Cerebellar cortex (tissue), 1 donor: ENCODE data around the gene GRPR.
"Not testable (repeated sequence)": the region's sequence is repeated elsewhere in the genome, so short reads cannot be mapped to it uniquely, and the experiment has no call there.

ENCODE experiments used
- DNase-seq: peaks from one replicate; pipeline ENCODE4 v3.0.0-alpha.2; 2015; ENCODE audit warnings: low spot score

Gene GRPR

DNA sequence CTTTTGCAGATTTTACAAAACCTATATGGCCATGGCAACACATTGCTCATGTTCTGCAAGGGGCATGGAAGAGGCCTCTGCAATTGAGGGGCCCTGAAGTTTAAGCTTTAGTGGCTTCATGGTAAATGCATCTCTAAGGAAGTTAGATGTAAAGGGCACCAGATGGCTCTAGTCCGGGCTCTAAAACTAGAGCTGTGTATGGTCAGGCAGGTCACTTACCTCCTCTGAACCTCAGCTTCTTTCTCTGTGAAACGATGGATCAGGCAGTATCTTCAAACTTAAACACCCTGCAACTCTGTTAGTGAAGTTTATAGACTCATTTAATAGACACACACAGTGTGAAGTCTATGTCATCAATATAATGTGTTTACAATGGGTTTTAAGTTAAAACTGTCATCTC, 53.9 kb downstream of the GRPR start:
- no peak for DNase-seq

DNA sequence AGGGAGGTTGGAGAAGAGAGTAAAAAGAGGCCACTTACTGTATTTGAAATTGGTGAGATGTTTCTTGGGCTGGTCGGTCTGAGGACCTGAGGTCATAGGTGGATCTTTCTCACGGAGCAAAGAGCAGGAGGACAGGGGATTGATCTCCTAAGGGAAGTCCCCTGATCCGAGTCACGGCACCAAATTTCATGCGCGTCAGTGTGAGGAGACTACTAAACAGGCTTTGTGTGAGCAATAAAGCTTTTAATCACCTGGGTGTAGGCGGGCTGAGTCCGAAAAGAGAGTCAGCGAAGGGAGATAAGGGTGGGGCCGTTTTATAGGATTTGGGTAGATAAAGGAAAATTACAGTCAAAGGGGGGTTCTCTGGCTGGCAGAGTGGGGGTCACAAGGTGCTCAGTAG, 60.5 kb downstream of the GRPR start:
- DNase-seq = not testable (repeated sequence)

DNA sequence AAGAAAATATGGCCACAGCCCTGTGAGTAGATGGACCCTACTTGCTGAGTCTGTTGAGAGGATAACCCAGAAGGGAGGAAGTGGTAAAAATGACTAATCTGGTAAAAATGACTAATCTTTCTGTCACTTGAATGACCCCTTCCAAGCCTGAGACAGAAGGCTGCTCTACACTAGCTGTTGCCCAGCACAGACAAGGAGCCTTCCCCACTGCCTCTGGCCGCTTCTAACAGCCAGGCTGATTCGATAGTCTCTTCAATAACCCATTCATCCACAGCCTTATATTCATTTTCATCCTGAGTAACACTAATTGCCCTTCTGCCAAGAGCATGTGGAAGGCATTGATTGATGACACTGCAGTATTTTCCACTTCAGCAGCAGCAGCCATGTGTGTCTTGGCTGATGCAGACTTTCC, 62.4 kb downstream of the GRPR start:
- no peak for DNase-seq

DNA sequence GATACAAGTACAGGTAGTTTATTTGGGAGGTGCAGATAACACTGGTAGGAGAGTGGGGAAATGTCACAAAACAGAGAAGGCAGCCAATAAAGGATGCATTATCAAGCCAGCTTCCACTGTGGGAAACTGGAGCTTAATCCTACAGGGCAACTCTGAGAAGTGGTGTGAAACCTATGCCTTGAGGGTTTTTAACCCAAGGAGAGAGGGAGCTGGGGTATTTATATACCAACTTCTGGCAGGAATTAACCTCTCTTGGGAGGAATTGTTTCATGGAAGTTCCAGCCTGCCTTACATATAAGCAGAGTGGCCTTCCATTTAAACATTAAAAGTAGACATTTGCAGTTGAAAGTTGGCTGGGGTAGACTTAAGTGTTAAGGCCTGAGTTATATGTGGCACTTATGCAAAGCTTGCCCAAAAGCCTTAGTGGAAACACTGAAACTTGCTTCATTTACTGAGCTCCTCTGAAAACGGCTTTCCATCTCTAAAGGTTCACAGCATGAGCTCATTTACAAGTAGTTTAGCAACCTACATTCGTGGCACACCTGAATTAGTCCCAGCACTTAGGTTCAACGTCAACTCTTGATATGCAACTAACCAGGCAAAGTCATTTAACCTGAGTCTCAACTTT, 63.1 kb downstream of the GRPR start:
- no peak for DNase-seq

DNA sequence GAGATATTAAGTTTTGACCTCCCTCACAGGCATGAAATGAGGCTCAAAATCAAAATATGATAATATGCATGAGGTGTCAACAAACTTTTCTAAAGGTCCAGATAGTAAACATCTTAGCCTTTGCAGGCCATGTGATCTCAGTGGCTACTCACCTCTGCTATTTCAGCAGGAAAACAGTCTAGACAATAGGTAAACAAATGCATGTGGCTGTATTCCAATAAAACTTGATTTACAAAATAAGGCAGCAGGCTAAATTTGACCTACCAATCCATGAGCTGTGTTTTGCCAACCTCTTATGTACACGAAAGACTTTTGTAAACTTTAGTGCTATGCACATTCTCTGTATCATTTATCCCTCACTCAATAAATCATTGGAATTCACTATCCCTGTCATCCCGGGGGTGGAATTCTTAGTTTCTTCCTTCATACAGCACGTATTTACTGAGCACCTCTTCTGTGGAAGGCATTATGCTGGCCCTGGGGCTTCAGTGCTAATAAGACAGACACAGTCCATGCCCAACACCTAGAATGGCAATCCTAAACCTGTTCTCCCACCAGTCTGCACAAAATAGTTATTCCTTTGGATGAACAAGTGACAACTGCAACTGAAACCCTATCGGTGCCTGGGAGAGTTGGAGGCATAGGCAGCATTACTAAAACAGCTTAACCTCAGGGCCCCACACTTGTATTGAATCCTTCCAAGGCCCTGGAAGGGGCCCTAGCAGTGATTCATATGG, 63.8 kb downstream of the GRPR start:
- DNase-seq = no peak

DNA sequence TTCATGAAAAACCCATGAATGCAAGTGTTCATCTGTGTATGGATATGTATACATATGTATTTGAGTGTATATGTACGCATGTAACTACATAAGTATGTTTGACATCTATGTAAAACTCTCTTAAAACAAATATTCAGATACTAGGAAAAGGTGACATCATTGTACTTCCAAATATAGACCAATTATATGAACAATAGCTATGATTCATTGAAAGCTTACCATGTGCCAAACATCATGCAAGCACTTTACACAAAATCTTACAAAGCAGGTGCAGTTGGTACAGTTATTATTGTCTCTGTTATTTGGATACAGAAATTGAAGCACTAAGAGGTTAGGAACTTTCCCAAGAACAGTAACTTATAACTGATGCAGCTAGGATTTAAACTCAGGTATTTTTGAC, 65.3 kb downstream of the GRPR start:
- DNase-seq = no peak

DNA sequence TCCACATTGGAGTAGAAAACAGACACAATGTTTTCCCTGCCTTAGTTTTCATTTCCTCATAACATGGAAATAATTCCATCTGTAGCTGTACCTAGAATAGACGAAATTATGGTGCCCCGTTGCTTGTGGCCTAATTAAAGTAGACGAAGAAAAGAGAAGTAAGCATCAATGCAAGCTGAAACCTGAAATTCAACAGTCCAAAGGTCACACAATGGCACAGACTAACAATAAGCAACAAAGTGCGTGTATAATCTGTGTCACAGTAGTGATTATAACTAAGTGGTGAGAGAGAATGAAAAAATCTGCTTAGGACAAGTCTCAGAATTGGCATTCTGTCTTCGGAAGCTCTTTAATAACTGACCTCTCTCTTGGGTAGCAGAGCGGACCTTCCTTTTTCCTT, 68.2 kb downstream of the GRPR start:
- no peak for DNase-seq

DNA sequence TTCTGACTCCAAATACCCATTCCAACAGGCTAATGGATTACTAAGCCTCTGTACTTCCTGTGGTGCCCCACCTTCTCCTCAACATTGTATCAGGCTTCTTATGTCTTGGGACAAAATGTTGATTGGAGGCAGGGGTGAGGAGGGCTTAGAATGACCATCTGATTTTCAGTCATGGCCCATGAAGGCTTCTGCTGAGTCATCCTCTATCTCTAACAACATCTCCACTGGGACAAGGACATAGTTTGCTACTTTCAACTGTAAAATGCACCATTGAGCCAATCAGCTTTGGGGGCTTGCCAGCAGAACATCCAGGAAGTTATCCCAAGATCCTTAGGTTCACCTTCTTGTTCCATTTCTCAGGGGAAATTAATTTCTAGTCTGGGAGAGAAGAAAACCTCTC, 73.5 kb downstream of the GRPR start:
- no peak for DNase-seq

DNA sequence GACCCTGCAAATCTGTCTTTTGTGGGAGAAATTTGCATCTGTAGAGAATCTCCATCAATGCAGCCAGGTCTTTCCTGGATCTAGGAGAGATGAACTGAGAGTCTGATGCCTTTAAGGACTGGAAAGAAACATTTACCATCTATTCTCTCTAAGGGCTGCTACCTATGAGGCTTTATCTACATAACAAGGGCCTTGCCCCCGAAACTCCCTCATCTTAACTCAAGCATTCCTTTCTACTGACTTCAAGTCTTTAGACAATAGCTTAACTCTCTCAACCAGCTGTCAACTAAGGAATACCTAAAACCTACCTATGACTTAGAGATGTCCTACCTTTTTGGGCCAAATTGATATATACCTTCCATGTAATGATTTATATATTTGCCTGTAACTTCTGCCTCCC, 76.0 kb downstream of the GRPR start:
- DNase-seq = no peak

DNA sequence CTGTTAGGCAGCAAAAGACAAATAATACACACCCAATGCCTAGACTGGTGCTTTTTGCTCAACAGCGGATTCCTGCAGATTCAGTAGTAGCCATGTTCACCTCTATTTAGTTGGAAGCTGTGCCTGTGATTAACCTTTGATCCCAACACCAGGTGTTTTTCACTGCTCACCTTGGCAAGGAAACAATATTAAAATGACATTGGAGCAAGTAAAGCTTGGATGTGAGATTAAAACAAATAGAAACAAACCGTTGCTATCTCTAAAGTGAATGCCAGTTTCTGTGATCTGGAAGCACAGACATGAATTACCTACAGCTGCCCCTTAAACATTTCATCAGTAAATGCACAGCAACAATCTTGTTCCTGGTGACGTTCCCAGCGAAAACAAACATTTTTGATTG, 79.6 kb downstream of the GRPR start:
- DNase-seq = no peak
